K562 (cell line): ENCODE results near the gene RNF214. TPM values are rescaled to one million over a fixed set of nuclear protein-coding genes. Genes with fewer than 3 reads are reported as not detected.

ENCODE experiments used
- ATF3 ChIP-seq, 2 experiments: fragments of 450-650 bp in 1 of 2; sonication (generic) in 1 of 2; formaldehyde crosslinking in 1 of 2; IDR thresholded peaks in 1 of 2; conservative IDR thresholded peaks in 1 of 2; 2 replicates each; pipeline versions ENCODE4 v1.6.1 to v1.8.1; 2016 to 2023; ENCODE audit warnings: mild to moderate bottlenecking in 2 of 2, moderate library complexity in 2 of 2, inconsistent platforms in 1 of 2, missing genetic modification reagents in 1 of 2
- CBX2 ChIP-seq: fragments of 200-600 bp; sonication (generic); IDR thresholded peaks from one replicate; pipeline ENCODE4 v1.6.1; 2012; ENCODE audit warnings: mild to moderate bottlenecking, low read length, inconsistent platforms; ENCODE audit not compliant: insufficient read depth, poor library complexity, severe bottlenecking
- CHD2 ChIP-seq: IDR thresholded peaks from 2 replicates; pipeline ENCODE4 v1.6.1; 2011; ENCODE audit warnings: low read depth, low read length
- E2F5 ChIP-seq: sonication (generic); formaldehyde crosslinking; IDR thresholded peaks from 2 replicates; pipeline ENCODE4 v1.8.0; 2022; ENCODE audit warnings: mild to moderate bottlenecking, missing genetic modification reagents
- HNRNPL ChIP-seq: fragments of 200-400 bp; formaldehyde crosslinking; IDR thresholded peaks from 2 replicates; pipeline ENCODE4 v1.6.1; 2017; ENCODE audit warnings: low read depth, mild to moderate bottlenecking, low read length
- MIER1 ChIP-seq: fragments of 450-650 bp; IDR thresholded peaks from 2 replicates; pipeline ENCODE4 v1.6.1; 2016; ENCODE audit warnings: antibody characterized with exemption, mild to moderate bottlenecking, low read depth
- RUNX1 ChIP-seq: sonication (generic); IDR thresholded peaks from 2 replicates; pipeline ENCODE4 v1.6.1; 2016; ENCODE audit warnings: antibody characterized with exemption, low read depth
- SOX6 ChIP-seq: fragments of 450-650 bp; IDR thresholded peaks from 2 replicates; pipeline ENCODE4 v1.6.1; 2014; ENCODE audit warnings: mild to moderate bottlenecking
- STAT5A ChIP-seq: IDR thresholded peaks from 2 replicates; pipeline ENCODE4 v1.6.1; 2012; ENCODE audit warnings: low read length, inconsistent platforms, borderline replicate concordance
- TRIM24 ChIP-seq, 2 experiments: fragments of 450-650 bp; IDR thresholded peaks; 2 replicates each; pipeline ENCODE4 v1.6.1; 2016
- YY1 ChIP-seq, 3 experiments: IDR thresholded peaks; 2 replicates each; pipeline ENCODE4 v1.6.1; 2011; ENCODE audit warnings: low read length in 2 of 3, mild to moderate bottlenecking in 2 of 3, moderate library complexity in 2 of 3, borderline replicate concordance in 1 of 3, control low read depth in 1 of 3, low read depth in 1 of 3; ENCODE audit not compliant: insufficient read depth in 3 of 3, insufficient replicate concordance in 2 of 3, control insufficient read depth in 1 of 3, insufficient read length in 1 of 3; ENCODE audit errors: extremely low read depth in 1 of 3
- ZC3H4 ChIP-seq: sonication (generic); formaldehyde crosslinking; IDR thresholded peaks from 2 replicates; pipeline ENCODE4 v1.9.0; 2021; ENCODE audit warnings: missing genetic modification reagents, borderline replicate concordance
- ZKSCAN1 ChIP-seq: fragments of 150-350 bp; IDR thresholded peaks from 2 replicates; pipeline ENCODE4 v1.6.1; 2016; ENCODE audit warnings: low read depth, low read length
- ZNF282 ChIP-seq: sonication (generic); formaldehyde crosslinking; IDR thresholded peaks from 2 replicates; pipeline ENCODE4 v1.8.1; 2023; ENCODE audit warnings: missing genetic modification reagents
- polyA plus RNA-seq, 8 experiments: library from polyadenylated mRNA; depleted of rRNA in 4 of 8; stranded (reverse) in 5 of 8; unstranded in 3 of 8; fragments of >200 nt; fragmentation: Nextera tagmentation in 2 of 8; fragmentation: Illumina TruSeq in 1 of 8; extraction: Ambion mirVana in 2 of 8; extraction: Trizol in 1 of 8; gene quantifications; 2 replicates each; pipeline versions ENCODE4 v1.2.1 to v1.2.3, GENCODE V29; 2011 to 2014; ENCODE audit warnings: inconsistent platforms in 1 of 8, missing spikeins in 1 of 8
- total RNA-seq, 7 experiments: library from RNA; depleted of rRNA in 6 of 7; stranded (reverse); fragments of >200 nt in 6 of 7; fragmentation: Illumina TruSeq in 2 of 7; extraction: Trizol in 2 of 7; gene quantifications; 2 replicates each; pipeline versions ENCODE4 v1.2.1 to v1.2.3, GENCODE V29; 2011 to 2021; ENCODE audit warnings: low replicate concordance in 1 of 7
- TF ChIP-seq, protein P1 (sequence below): sonication (generic); formaldehyde crosslinking; IDR thresholded peaks from 2 replicates; pipeline ENCODE4 v1.8.0; 2022; ENCODE audit warnings: mild to moderate bottlenecking, missing genetic modification reagents
- TF ChIP-seq, protein P2 (sequence below): sonication (generic); formaldehyde crosslinking; IDR thresholded peaks from 2 replicates; pipeline ENCODE4 v1.9.0; 2022; ENCODE audit warnings: mild to moderate bottlenecking, missing genetic modification reagents
- TF ChIP-seq, protein P3 (sequence below): fragments of 250-450 bp; sonication (Bioruptor Pico); IDR thresholded peaks from 2 replicates; pipeline ENCODE4 v1.5.0; 2021; ENCODE audit warnings: mild to moderate bottlenecking, borderline replicate concordance

The RNF214 gene
- total and polyA plus RNA-seq, 9 of the 15 experiments (the other 6 are each of a cell fraction or from before 2014, with no cell fraction given) = 6.6 to 24.8 (median 11.9) TPM

DNA sequence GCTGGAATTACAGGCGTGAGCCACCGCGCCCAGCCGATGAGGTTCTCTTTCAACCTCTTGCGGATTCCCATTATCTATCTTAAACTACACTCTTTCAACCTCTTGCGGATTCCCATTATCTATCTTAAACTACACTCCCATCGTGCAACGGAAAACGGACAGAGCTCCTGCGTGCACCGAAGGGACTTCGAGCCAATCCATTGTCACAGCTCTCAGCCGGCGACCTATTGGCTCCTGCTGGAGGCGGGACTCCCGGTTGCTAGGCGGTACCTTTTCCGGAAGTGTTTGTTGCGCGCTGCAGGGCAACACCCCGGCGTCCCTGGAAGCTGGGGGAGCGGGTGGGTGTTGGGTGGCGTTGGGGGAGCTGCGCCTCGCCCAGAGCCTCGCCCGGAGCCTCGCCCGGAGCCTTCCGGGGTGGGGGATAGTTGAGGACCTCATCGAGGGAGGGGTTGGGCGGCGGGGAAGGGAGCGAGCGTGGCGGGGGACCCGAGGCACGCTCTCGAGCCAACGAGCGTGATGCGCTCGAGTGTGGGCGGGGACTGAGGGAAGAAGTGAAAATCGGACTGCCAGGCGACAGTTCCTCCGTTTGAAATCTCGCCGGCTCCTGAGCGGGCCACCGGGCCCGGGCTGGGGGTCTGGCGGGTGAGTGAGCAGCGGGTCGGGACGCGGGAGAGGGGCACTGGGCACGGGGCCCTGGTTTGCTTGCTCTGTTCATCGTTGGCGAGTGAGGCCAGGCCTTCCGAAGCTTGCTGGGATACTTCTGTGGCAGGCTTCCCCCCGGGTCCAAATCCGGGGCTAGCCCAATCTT is 95.3 kb downstream of the RNF214 start, which contains the start of gene CEP164 (continued):
- TF ChIP-seq, protein P1, sequence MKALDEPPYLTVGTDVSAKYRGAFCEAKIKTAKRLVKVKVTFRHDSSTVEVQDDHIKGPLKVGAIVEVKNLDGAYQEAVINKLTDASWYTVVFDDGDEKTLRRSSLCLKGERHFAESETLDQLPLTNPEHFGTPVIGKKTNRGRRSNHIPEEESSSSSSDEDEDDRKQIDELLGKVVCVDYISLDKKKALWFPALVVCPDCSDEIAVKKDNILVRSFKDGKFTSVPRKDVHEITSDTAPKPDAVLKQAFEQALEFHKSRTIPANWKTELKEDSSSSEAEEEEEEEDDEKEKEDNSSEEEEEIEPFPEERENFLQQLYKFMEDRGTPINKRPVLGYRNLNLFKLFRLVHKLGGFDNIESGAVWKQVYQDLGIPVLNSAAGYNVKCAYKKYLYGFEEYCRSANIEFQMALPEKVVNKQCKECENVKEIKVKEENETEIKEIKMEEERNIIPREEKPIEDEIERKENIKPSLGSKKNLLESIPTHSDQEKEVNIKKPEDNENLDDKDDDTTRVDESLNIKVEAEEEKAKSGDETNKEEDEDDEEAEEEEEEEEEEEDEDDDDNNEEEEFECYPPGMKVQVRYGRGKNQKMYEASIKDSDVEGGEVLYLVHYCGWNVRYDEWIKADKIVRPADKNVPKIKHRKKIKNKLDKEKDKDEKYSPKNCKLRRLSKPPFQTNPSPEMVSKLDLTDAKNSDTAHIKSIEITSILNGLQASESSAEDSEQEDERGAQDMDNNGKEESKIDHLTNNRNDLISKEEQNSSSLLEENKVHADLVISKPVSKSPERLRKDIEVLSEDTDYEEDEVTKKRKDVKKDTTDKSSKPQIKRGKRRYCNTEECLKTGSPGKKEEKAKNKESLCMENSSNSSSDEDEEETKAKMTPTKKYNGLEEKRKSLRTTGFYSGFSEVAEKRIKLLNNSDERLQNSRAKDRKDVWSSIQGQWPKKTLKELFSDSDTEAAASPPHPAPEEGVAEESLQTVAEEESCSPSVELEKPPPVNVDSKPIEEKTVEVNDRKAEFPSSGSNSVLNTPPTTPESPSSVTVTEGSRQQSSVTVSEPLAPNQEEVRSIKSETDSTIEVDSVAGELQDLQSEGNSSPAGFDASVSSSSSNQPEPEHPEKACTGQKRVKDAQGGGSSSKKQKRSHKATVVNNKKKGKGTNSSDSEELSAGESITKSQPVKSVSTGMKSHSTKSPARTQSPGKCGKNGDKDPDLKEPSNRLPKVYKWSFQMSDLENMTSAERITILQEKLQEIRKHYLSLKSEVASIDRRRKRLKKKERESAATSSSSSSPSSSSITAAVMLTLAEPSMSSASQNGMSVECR = peak; percentile 42
- TF ChIP-seq HNRNPL (no peak), SOX6 (peak; percentile 59), ZKSCAN1 (no peak), RUNX1 (no peak), YY1 (IDR thresholded peaks at IDR 0.05; ENCODE audit: borderline replicate concordance in 1 of 3, control insufficient read depth in 1 of 3, extremely low read depth in 1 of 3, insufficient read depth in 3 of 3, insufficient read length in 1 of 3, insufficient replicate concordance in 2 of 3, low read depth in 1 of 3, low read length in 2 of 3) (no peak), TRIM24 (IDR thresholded peaks at IDR 0.05) (peak; percentile 91 to 97), E2F5 (CRISPR knock-in tag) (no peak), MIER1 (no peak), STAT5A (no peak), ZNF282 (CRISPR knock-in tag) (no peak), CBX2 (no peak), ATF3 (IDR thresholded peaks at IDR 0.05) (peak; percentile 79), ATF3 (CRISPR knock-in tag; conservative IDR thresholded peaks at IDR 0.05) (0 out of 2 replicates have a peak, but pooled peaks have one; percentile 52), CHD2 (peak; percentile 71), ZC3H4 (CRISPR knock-in tag) (no peak)
- TF ChIP-seq, protein P2, sequence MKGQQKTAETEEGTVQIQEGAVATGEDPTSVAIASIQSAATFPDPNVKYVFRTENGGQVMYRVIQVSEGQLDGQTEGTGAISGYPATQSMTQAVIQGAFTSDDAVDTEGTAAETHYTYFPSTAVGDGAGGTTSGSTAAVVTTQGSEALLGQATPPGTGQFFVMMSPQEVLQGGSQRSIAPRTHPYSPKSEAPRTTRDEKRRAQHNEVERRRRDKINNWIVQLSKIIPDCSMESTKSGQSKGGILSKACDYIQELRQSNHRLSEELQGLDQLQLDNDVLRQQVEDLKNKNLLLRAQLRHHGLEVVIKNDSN = no peak
- TF ChIP-seq, protein P3, sequence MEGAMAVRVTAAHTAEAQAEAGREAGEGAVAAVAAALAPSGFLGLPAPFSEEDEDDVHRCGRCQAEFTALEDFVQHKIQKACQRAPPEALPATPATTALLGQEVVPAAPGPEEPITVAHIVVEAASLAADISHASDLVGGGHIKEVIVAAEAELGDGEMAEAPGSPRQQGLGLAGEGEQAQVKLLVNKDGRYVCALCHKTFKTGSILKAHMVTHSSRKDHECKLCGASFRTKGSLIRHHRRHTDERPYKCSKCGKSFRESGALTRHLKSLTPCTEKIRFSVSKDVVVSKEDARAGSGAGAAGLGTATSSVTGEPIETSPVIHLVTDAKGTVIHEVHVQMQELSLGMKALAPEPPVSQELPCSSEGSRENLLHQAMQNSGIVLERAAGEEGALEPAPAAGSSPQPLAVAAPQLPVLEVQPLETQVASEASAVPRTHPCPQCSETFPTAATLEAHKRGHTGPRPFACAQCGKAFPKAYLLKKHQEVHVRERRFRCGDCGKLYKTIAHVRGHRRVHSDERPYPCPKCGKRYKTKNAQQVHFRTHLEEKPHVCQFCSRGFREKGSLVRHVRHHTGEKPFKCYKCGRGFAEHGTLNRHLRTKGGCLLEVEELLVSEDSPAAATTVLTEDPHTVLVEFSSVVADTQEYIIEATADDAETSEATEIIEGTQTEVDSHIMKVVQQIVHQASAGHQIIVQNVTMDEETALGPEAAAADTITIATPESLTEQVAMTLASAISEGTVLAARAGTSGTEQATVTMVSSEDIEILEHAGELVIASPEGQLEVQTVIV (CRISPR knock-in tag) = no peak
